KG1 (cell line): ENCODE measurements around the gene XKR3.
"Not testable (repeated sequence)": the region's sequence is repeated elsewhere in the genome, so short reads cannot be mapped to it uniquely, and the experiment has no call there.

Experiments
- DNase-seq: peaks from one replicate; lab custom pipeline; 2025; lab: John Stamatoyannopoulos, UW

The XKR3 gene

DNA sequence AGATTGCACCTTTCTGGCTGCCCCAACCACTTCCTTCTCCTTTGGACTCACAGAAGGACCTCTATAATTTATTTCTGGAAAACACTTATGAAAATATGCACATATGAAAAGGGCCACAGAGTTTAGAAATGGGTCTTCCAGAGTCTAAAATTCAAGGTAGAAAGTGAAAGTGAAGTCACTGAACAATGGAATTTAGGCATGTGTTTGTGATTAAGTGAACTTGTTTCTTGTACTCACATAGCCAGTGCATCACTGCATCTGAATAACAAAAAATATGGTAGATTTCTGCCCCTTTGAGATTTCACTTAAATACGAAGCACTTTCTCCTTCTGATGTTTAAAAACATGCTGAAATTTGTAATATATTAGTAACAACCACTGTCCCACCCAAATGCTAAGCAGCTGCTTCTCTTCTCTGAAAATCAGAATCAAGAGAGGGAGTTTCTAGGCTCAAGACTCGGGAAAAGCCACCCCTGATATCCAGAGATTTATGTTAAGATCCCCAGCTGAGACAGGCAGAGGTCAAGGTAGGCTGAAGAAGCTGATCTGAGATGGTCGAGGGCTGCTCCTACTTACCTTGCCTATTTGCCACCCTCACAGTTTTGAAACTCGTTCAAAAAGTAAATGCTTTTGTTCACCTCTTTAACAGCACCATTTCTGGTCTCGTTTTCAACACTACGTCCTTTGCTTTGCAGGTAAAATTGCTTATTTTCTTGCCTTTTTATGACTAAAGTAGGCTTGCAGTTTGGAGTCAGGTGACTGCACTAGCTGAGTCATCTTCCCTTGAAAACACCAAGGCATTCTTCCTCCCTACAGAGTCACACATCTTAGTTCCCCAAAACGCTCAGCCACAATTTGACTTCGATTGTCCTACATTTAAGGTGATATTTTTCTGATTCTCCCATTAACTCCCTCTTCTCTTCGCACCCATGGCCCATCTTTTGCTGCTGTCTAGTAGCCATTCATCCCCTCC is at the start of gene XKR3:
TSS of gene XKR3 (minus strand) at position 696 of the 972 bp plus-strand sequence. CDS start 17,338 bp downstream, outside the sequence.
- DNase-seq, result peak; percentile 50

DNA sequence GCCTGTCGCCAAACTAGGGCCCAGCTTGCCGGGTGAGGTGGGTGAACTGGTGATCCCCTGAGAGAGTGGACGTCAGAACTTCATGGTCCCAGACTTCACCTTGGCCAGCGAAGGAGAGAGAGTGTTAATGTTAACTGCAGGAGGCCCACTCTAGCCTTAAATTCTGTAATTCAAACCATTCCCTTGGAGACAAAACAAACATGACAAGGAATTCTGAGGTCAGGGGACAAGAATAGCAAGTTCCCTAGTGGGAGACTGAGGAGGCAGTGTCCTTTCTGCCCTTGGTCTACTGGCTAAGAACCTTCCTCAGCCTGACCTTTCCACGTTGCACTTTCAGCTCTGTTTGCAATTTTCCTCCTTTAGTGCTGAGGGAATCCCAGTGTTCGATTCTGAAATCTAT is 44.4 kb upstream of the XKR3 start:
- DNase-seq, result not testable (repeated sequence)

DNA sequence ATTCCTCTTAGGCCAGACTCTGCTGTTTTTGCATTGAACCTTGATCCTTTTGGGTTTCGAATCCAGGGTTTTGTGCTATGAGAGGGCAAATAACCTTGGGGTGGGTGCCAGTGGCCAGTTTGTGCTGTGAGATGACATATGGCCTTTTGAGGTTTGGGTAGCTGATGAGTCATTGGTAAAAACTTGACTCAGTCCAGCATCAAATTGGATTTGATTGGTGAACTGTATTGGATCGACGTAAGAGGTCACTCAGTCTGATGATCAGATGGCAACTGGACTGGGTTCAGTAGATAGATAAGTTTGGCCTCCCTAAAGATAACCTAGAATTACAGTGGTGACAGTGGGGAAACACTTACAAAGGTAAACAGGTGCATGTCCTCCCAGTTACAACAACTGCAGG is 41.0 kb upstream of the XKR3 start:
- DNase-seq, result no peak

GRCh38 chr22:16856851-16857250 is 31.6 kb upstream of the XKR3 start:
- not testable (repeated sequence) for DNase-seq

GRCh38 chr22:16854631-16855030 is 29.4 kb upstream of the XKR3 start:
- no peak for DNase-seq

- not testable (repeated sequence) for DNase-seq
Observed at GRCh38 chr22:16851268-16851996, 26.2 kb upstream of the XKR3 start.

- peak; percentile 25 for DNase-seq
Observed at GRCh38 chr22:16847271-16847670, 22.1 kb upstream of the XKR3 start.

- no peak for DNase-seq
Observed at GRCh38 chr22:16845881-16846280, 20.7 kb upstream of the XKR3 start.

GRCh38 chr22:16845465-16845864 is 20.3 kb upstream of the XKR3 start:
- DNase-seq, result no peak

- DNase-seq, result no peak
Observed at GRCh38 chr22:16844529-16844928, 19.3 kb upstream of the XKR3 start.

DNA sequence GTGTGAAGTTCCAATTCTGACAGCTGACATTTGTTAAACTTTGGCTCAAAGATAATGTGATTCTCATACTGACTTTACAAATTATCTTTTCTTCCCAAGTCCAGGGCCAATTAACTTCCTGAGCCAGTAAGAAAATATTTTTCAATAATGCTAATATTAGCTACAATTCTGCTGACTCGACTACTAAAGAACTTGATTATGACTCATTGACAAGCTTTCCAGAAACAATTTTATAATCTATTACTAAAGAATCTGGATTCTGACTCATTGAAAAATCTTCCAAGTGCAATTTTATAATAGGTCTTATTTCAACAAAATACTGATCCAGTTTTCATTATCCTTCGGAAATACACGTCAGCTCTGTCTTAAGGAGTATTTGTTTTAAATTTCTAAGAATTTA is 12.9 kb upstream of the XKR3 start:
- DNase-seq, result no peak

DNA sequence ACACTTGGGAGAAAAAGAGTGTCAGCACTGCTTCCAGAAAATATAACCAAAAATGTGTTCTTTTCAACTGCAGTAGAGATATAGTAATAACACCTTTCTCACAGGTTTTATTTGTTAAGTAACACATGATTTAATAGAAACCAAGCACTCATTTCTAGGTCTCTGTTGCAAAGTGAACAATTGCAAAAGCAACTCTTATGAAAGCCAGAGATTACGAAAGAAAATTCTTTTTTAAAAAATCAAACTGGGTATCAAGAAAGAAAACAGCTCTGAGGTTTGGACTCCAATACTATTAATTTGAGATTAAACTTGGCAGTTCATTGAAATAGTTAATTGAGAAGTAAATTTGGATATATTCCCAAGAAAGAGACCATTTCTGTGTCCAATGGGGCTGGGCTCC is 9.8 kb upstream of the XKR3 start:
- DNase-seq, result no peak

GRCh38 chr22:16831257-16831656 is 6.0 kb upstream of the XKR3 start:
- DNase-seq, result no peak

DNA sequence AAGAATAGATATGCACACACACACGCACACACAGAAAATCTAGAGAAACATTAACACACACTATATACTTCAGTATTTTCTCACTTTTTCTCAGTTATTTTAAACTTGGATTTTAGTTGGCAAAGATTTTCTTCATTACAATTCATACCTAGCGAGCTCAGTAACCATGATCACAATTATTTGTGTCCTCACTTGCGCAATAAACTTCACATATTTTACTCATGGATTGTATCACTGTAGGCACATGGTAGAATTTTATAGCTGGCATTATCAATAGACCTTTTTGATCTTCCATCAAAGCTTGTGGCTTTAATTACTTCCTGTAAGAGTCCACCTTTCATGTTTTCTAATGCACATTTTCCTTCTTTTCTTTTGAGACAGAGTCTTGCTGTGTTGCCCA is 4.8 kb upstream of the XKR3 start:
- DNase-seq, result no peak

DNA sequence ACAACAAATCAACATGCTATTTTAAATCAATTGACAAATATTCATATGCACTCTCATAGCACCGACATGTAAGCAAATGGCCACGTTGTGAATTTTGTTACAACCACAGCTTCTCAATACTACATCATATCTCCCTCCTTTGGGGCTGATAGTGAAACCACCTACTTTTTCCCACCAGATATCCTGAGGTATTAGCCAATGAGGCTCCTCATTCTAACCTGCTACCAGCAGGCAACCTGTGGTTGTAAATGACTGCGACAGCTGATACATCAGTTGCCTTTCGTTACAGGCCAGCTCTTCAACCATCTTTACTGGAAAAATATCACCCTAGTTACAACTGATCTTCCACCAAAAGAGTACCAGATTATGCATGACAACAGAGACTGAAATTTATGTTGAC is 3.7 kb upstream of the XKR3 start:
- DNase-seq, result no peak

DNA sequence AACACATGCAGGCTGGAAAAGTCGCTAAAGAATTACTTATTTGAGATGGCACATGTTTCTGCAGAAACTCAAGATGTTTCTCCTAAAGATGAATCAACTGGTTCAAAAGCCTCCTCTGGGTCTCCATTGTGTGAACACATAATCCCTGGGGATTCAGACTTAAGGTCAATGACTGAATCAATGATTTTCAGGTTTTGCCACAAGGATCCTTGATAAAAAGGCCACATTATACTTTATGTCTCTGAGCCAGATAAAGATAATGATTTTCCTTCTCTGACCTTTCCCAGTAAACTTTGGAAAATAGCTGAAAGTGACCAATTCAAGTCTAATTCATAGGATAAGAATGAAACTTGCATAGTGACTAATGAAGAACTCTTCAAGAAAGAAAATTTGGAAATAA is 2.3 kb upstream of the XKR3 start:
- DNase-seq, result no peak

GRCh38 chr22:16819249-16819648 is 6.0 kb downstream of the XKR3 start:
- DNase-seq, result no peak

DNA sequence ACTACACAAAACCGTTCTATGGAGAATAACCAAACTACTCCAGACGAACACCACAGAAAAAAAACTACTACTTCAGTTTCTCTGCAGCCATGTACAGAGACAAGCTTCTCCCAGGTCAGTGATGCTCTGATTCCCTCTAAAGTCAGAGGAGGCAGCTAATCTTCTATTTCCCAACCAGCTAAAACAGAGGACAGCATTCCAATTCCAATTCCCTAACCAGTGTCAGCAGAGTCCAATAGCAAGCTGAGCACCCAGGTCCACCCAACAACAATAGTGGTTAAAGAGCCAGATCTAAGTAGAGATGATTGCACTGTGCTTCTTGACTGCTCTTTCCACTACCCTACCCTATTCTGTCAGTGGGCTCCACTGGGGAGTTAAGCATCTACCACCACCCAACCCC is 6.7 kb downstream of the XKR3 start:
- no peak for DNase-seq

DNA sequence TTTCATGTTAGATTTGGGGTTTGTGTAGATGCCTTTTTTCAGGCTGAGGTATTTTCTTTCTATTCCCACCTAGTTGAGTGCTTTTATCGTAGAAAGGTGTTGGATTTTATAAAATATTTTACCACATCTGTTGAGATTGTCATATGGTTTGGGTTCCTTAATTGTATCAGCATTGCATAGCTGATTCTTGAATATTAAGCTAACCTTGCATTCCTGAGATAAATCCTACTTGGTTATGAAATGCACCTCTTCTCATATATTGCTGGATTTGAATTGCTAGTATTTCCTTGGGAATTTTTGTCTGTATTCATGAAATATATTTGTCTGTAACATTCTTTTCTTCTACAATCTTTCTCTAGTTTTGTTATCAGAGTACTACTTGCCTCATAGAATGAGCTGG is 10.1 kb downstream of the XKR3 start:
- no peak for DNase-seq

GRCh38 chr22:16810188-16810802 is 14.9 kb downstream of the XKR3 start:
- DNase-seq, result no peak

DNA sequence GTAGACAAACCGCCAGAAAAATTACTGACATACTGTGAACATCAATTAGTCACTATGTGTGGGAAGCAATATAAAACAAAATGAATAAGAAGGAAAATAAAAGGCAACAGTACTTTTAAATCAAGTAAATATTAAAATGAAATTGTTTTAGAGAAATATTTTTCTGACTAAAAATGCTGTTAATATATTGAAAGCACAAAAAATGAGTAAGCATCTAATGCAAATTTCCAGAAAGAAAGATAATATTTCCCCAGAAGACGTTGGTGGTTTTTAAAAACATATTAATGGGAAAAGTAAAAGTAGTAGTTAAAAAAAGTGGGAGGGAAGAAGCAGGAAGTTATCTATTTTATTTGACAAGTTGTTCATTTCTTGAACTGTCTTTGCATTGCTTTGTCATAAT is 16.5 kb downstream of the XKR3 start:
- no peak for DNase-seq

DNA sequence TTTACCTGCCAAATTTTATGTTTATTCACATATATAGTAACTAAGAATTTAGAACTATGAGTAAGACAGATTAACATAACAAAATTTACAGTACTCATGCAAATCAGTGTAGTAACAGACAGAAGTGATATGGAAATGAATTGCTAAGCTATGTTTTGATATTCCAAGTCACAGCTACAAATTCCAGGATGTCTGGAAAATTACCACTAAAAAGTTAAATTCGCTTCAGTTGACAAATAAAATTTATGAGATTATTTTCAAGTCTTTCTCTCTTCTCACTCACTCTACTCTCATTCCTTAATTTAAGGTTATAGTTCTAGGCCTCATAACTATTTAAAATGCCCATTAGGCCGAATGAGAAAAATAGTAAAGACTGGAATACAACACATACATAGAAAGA is 18.1 kb downstream of the XKR3 start:
- DNase-seq, result no peak

DNA sequence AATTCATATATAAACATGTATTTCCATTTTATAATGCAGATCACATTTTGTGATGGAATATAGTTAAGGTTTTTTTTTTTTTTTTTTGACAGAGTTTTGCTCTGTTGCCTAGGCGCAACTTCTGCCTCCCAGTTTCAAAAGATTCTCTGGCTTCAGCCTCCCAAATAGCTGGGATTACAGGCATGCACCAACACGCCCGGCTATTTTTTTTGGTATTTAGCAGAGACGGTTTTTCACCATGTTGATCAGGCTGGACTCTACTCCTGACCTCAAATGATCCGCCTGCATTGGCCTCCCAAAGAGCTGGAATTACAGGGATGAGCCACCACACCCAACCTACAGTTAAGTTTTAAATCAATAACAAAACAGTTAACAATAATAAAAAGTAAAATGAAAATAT is 18.8 kb downstream of the XKR3 start:
- no peak for DNase-seq
